Astrocyte (in vitro differentiated cells and primary cell): Measurements from ENCODE around the gene SPOCK1. TPM values are rescaled to one million over a fixed set of nuclear protein-coding genes. Genes with fewer than 3 reads are reported as not detected.
"Not testable (repeated sequence)": the region's sequence is repeated elsewhere in the genome, so short reads cannot be mapped to it uniquely, and the experiment has no call there.

ENCODE experiments used
- DNase-seq: peaks from one replicate; pipeline ENCODE4 v3.0.0-alpha.2; 2010; ENCODE audit warnings: low read depth
- FAIRE-seq: peaks from 2 replicates; lab custom pipeline; 2011; peaks lifted over from hg19 to GRCh38; lab: Jason Lieb, UNC
- H2AFZ ChIP-seq: 2 replicates; pipeline ENCODE4 v1.6.0; 2012; ENCODE audit warnings: low read depth, low read length, inconsistent platforms
- H3K27ac ChIP-seq: 2 replicates; pipeline ENCODE4 v1.5.1; 2011; ENCODE audit warnings: low read depth, low read length, inconsistent platforms
- H3K27me3 ChIP-seq: 2 replicates; pipeline ENCODE4 v1.6.0; 2011; ENCODE audit warnings: low read length, inconsistent platforms; ENCODE audit not compliant: insufficient read depth
- H3K36me3 ChIP-seq: 2 replicates; pipeline ENCODE4 v1.5.1; 2011; ENCODE audit warnings: low read length, inconsistent platforms; ENCODE audit not compliant: insufficient read depth
- H3K4me1 ChIP-seq: 2 replicates; pipeline ENCODE4 v1.5.1; 2011; ENCODE audit warnings: low read length, inconsistent platforms; ENCODE audit not compliant: insufficient read depth
- H3K4me2 ChIP-seq: 2 replicates; pipeline ENCODE4 v1.6.0; 2012; ENCODE audit warnings: low read length, inconsistent platforms
- H3K4me3 ChIP-seq: 2 replicates; pipeline ENCODE4 v1.5.1; 2011; ENCODE audit warnings: low read depth, mild to moderate bottlenecking, low read length, inconsistent platforms; ENCODE audit not compliant: insufficient read depth
- H3K79me2 ChIP-seq: 2 replicates; pipeline ENCODE4 v1.6.0; 2012; ENCODE audit warnings: mild to moderate bottlenecking, low read length, inconsistent platforms; ENCODE audit not compliant: insufficient read depth
- H3K9ac ChIP-seq: 2 replicates; pipeline ENCODE4 v1.6.0; 2012; ENCODE audit warnings: mild to moderate bottlenecking, low read length, inconsistent platforms
- H3K9me3 ChIP-seq: 2 replicates; pipeline ENCODE4 v1.5.1; 2012; ENCODE audit warnings: low read depth, mild to moderate bottlenecking, low read length, inconsistent platforms; ENCODE audit not compliant: insufficient read depth
- H4K20me1 ChIP-seq: 2 replicates; pipeline ENCODE4 v1.6.0; 2012; ENCODE audit warnings: low read length, inconsistent platforms; ENCODE audit not compliant: insufficient read depth
- H3K27ac Mint-ChIP-seq: one replicate; pipeline ENCODE4 v1.8.0; 2021; ENCODE audit warnings: mild to moderate bottlenecking, mixed read lengths; ENCODE audit not compliant: unreplicated experiment
- H3K27me3 Mint-ChIP-seq: one replicate; pipeline ENCODE4 v1.8.0; 2021; ENCODE audit warnings: low read depth, mixed read lengths; ENCODE audit not compliant: unreplicated experiment
- H3K36me3 Mint-ChIP-seq: one replicate; pipeline ENCODE4 v1.8.0; 2021; ENCODE audit warnings: low read depth, mixed read lengths; ENCODE audit not compliant: unreplicated experiment
- H3K4me1 Mint-ChIP-seq: one replicate; pipeline ENCODE4 v1.8.0; 2021; ENCODE audit warnings: low read depth, mixed read lengths; ENCODE audit not compliant: unreplicated experiment
- H3K4me3 Mint-ChIP-seq: one replicate; pipeline ENCODE4 v1.8.0; 2021; ENCODE audit warnings: mild to moderate bottlenecking, moderate library complexity, mixed read lengths; ENCODE audit not compliant: unreplicated experiment
- H3K9me3 Mint-ChIP-seq: one replicate; pipeline ENCODE4 v1.8.0; 2021; ENCODE audit warnings: mild to moderate bottlenecking, mixed read lengths; ENCODE audit not compliant: unreplicated experiment
- EZH2 ChIP-seq: IDR thresholded peaks from 2 replicates; pipeline ENCODE4 v1.6.1; 2012; ENCODE audit warnings: mild to moderate bottlenecking, low read length, inconsistent platforms; ENCODE audit not compliant: insufficient read depth
- total RNA-seq: library from RNA; stranded (reverse); gene quantifications from 2 replicates; pipeline ENCODE4 v1.2.1, GENCODE V29; 2021
- TF ChIP-seq, protein P1 (sequence below): IDR thresholded peaks from 2 replicates; pipeline ENCODE4 v1.5.1; 2011; ENCODE audit warnings: low read depth, mild to moderate bottlenecking, inconsistent platforms, low read length, moderate library complexity; ENCODE audit not compliant: insufficient read depth

Gene SPOCK1
- total RNA-seq, 1 donor from 2014 or later, result 53.5 TPM

GRCh38 chr5:136963504-136963903, 535.6 kb downstream of the SPOCK1 start:
- Mint-ChIP-seq H3K4me1 (peaks cover 4% of the 10 kb centered on the region), H3K36me3 (no peaks in the 10 kb centered on the region), H3K9me3 (no peaks in the 10 kb centered on the region), H3K4me3 (no peak overlapping the region), H3K27me3 (no peaks in the 10 kb centered on the region), H3K27ac (no peak overlapping the region)
- Histone ChIP-seq H3K9ac (no peak overlapping the region), H3K79me2 (no peaks in the 10 kb centered on the region), H3K27ac (no peak overlapping the region), H2AFZ (no peak overlapping the region), H3K4me1 (no peaks in the 10 kb centered on the region), H4K20me1 (no peaks in the 10 kb centered on the region), H3K4me3 (no peak overlapping the region), H3K36me3 (no peaks in the 10 kb centered on the region), H3K27me3 (no peaks in the 10 kb centered on the region), H3K9me3 (no peaks in the 10 kb centered on the region), H3K4me2 (no peak overlapping the region)
- DNase-seq (no peak), FAIRE-seq (no peak)
- TF ChIP-seq, protein P1, sequence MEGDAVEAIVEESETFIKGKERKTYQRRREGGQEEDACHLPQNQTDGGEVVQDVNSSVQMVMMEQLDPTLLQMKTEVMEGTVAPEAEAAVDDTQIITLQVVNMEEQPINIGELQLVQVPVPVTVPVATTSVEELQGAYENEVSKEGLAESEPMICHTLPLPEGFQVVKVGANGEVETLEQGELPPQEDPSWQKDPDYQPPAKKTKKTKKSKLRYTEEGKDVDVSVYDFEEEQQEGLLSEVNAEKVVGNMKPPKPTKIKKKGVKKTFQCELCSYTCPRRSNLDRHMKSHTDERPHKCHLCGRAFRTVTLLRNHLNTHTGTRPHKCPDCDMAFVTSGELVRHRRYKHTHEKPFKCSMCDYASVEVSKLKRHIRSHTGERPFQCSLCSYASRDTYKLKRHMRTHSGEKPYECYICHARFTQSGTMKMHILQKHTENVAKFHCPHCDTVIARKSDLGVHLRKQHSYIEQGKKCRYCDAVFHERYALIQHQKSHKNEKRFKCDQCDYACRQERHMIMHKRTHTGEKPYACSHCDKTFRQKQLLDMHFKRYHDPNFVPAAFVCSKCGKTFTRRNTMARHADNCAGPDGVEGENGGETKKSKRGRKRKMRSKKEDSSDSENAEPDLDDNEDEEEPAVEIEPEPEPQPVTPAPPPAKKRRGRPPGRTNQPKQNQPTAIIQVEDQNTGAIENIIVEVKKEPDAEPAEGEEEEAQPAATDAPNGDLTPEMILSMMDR, result no peak
- TF ChIP-seq EZH2, result no peak

DNA sequence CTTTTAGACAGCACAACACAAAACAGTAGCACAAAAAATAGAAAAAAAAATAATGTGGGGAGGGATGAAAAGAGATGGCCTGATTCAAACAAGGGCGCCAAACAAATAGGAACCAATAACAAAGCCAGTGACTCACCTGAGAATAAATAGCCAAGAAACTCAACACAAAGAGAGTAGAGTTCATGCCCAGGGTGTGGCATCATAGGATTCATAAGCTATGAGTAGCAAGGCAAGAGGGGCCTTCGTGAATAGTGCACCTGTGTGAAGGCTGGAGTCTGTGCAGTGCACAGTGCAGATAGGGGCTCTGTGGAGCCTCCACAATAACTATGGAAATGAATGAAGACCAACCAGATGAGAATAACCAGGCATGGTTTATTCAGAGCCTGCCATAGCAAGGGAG, 541.7 kb downstream of the SPOCK1 start:
- H3K27ac Mint-ChIP-seq, result no peak overlapping the region
- no peaks in the 10 kb centered on the region for H3K36me3 ChIP-seq
- no peaks in the 10 kb centered on the region for H3K4me1 Mint-ChIP-seq
- no peak for TF ChIP-seq EZH2
- TF ChIP-seq, protein P1, result no peak
- H3K4me3 ChIP-seq, result no peak overlapping the region
- H3K27ac ChIP-seq, result no peak overlapping the region
- no peaks in the 10 kb centered on the region for H3K4me1 ChIP-seq
- FAIRE-seq, result no peak
- H3K27me3 Mint-ChIP-seq, result no peaks in the 10 kb centered on the region
- no peaks in the 10 kb centered on the region for H3K36me3 Mint-ChIP-seq
- H3K27me3 ChIP-seq, result no peaks in the 10 kb centered on the region
- H3K4me2 ChIP-seq, result no peak overlapping the region
- H2AFZ ChIP-seq, result no peak overlapping the region
- H4K20me1 ChIP-seq, result no peaks in the 10 kb centered on the region
- peaks cover 5% of the 10 kb centered on the region for H3K9me3 Mint-ChIP-seq
- no peaks in the 10 kb centered on the region for H3K79me2 ChIP-seq
- no peak overlapping the region for H3K4me3 Mint-ChIP-seq
- no peaks in the 10 kb centered on the region for H3K9me3 ChIP-seq
- H3K9ac ChIP-seq, result no peak overlapping the region
- no peak for DNase-seq

DNA sequence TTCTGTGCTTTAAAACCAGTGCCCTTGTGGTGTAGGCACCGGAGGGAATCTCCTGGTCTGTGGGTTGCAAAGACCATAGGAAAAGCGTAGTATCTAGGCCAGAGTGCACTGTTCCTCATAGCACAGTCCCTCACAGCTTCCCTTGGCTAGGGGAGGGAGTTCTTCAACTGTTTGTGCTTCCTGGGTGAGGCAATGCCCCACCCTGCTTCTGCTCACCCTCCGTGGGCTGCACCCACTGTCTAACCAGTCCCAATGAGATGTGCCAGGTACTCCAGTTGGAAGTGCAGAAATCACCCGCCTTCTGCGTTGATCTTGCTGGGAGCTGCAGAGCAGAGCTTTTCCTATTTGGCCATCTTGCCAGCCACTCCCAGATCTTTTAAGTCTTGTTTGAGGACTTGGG, 545.0 kb downstream of the SPOCK1 start:
- not testable (repeated sequence) for H3K9me3 Mint-ChIP-seq, H3K4me1 Mint-ChIP-seq, FAIRE-seq

DNA sequence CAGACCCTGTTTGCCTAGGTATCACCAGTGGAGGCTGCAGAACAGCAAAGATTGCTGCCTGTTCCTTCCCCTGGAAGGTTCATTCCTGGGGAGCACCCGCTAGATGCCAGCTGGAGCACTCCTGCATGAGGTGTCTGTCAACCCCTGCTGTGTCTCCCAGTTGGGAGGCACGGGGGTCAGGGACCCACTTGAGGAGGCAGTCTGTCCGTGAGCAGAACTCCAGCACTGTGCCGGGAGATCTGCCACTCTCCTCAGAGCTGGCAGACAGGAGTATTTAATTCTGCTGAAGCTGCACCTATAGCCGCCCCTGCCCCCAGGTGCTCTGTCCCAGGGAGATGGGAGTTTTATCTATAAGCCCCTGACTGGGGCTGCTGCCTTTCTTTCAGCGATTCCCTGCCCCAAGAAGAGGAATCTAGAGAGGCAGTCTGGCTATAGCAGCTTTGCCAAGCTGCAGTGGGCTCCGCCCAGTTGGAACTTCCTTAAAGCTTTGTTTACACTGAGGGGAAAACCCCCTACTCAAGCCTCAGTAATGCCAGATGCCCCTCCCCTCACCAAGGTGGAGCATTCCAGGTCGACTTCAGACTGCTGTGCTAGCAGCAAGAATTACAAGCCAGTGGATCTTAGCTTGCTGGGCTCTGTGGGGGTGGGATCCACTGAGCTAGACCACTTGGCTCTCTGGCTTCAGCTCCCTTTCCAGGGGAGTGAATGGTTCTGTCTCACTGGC, 545.6 kb downstream of the SPOCK1 start:
- H3K4me3 Mint-ChIP-seq, H3K27ac Mint-ChIP-seq, H3K4me3 ChIP-seq, H2AFZ ChIP-seq, H3K36me3 ChIP-seq, H3K27me3 Mint-ChIP-seq, H3K9me3 ChIP-seq, H3K27me3 ChIP-seq, H3K4me2 ChIP-seq, H3K4me1 Mint-ChIP-seq, FAIRE-seq, H3K79me2 ChIP-seq, H3K36me3 Mint-ChIP-seq, H3K4me1 ChIP-seq, DNase-seq, H3K9ac ChIP-seq, H4K20me1 ChIP-seq, H3K27ac ChIP-seq: not testable (repeated sequence)
- H3K9me3 Mint-ChIP-seq, result peaks cover 16% of the 10 kb centered on the region

More for the DNA sequence above, 545.0 kb downstream of the SPOCK1 start:
- H3K79me2 ChIP-seq, DNase-seq, H3K9ac ChIP-seq, H3K36me3 Mint-ChIP-seq, H3K4me2 ChIP-seq, H3K9me3 ChIP-seq, H3K4me3 Mint-ChIP-seq, H3K27me3 Mint-ChIP-seq, H3K27ac Mint-ChIP-seq, H4K20me1 ChIP-seq, H3K36me3 ChIP-seq, H3K27me3 ChIP-seq, H3K4me3 ChIP-seq, H3K27ac ChIP-seq, H3K4me1 ChIP-seq, H2AFZ ChIP-seq: not testable (repeated sequence)
